Endothelial cell of umbilical vein (primary cell): ENCODE results near the gene RASSF9.

ENCODE experiments used
- CTCF ChIP-seq, 2 donors: IDR thresholded peaks; 1 replicate in 1 of 2; 2 replicates in 1 of 2; pipeline ENCODE4 v1.5.1; 2011; ENCODE audit warnings: low read length in 2 of 2, mild to moderate bottlenecking in 2 of 2, moderate library complexity in 2 of 2, control low read depth in 1 of 2, inconsistent platforms in 1 of 2, low read depth in 1 of 2; ENCODE audit not compliant: insufficient read depth in 1 of 2; ENCODE audit errors: extremely low read depth in 1 of 2
- EZH2 ChIP-seq: IDR thresholded peaks from 2 replicates; pipeline ENCODE4 v1.6.1; 2012; ENCODE audit warnings: borderline replicate concordance, low read depth, mild to moderate bottlenecking, moderate library complexity, low read length, inconsistent platforms; ENCODE audit not compliant: severe bottlenecking
- JUN ChIP-seq: IDR thresholded peaks from 2 replicates; pipeline ENCODE4 v1.6.1; 2011; ENCODE audit warnings: borderline replicate concordance, low read depth; ENCODE audit not compliant: insufficient read length, insufficient read depth
- MAX ChIP-seq: IDR thresholded peaks from 2 replicates; pipeline ENCODE4 v1.6.1; 2011; ENCODE audit not compliant: insufficient read depth, insufficient read length
- POLR2A ChIP-seq: IDR thresholded peaks from 2 replicates; pipeline ENCODE4 v1.6.1; 2012; ENCODE audit warnings: low read depth, mild to moderate bottlenecking, control low read depth, low read length
- POLR2AphosphoS5 ChIP-seq: IDR thresholded peaks from 2 replicates; pipeline ENCODE4 v1.6.1; 2012; ENCODE audit warnings: low read depth, mild to moderate bottlenecking, control low read depth, low read length, moderate library complexity; ENCODE audit not compliant: insufficient read depth

GRCh38 chr12:85843606-85844310 is 7.5 kb upstream of the RASSF9 start:
- TF ChIP-seq CTCF (IDR thresholded peaks at IDR 0.05; ENCODE audit: extremely low read depth in 1 of 2, insufficient read depth in 1 of 2, low read depth in 1 of 2, low read length in 2 of 2) (no peak), POLR2AphosphoS5 (no peak), POLR2A (no peak), MAX (no peak), JUN (no peak), EZH2 (no peak)
